PC-9 (cell line): Measurements from ENCODE around the gene PIP5K1B. TPM values are rescaled to one million over a fixed set of nuclear protein-coding genes. Genes with fewer than 3 reads are reported as not detected.
A peak's percentile ranks its signal among the peaks of the same experiment; 100 is the strongest.

Experiments
- BruUV-seq: library from RNA; stranded (reverse); fragments of 400-500 nt; replicated peaks from 2 replicates; lab custom pipeline; 2021; lab: Mats Ljungman, UMichigan
- CTCF ChIA-PET: fragments of 300-600 bp; sonication (Branson Sonifier 250); formaldehyde crosslinking; loops from one replicate; lab custom pipeline; 2022; ENCODE audit warnings: antibody characterized with exemption; lab: Charles Lee
- POLR2A ChIA-PET: fragments of 300-600 bp; sonication (Branson Sonifier 250); formaldehyde crosslinking; loops from one replicate; lab custom pipeline; 2022; ENCODE audit warnings: antibody characterized with exemption; ENCODE audit not compliant: unreplicated experiment; lab: Charles Lee
- DNase-seq, 2 experiments: peaks; one replicate each; pipeline versions ENCODE4 v3.0.0 to v3.0.0-alpha.2; 2015 to 2022; ENCODE audit warnings: mixed read lengths in 1 of 2
- H2AFZ ChIP-seq: fragments of 200-600 bp; sonication (generic); 2 replicates; pipeline ENCODE4 v1.8.1; 2017; ENCODE audit warnings: antibody characterized with exemption
- H3F3A ChIP-seq: fragments of 200-600 bp; sonication (generic); 2 replicates; pipeline ENCODE4 v1.8.1; 2017; ENCODE audit warnings: antibody characterized with exemption, mild to moderate bottlenecking, low read depth; ENCODE audit not compliant: insufficient read depth
- H3K27ac ChIP-seq: fragments of 200-600 bp; sonication (generic); 2 replicates; pipeline ENCODE4 v1.6.1; 2016; ENCODE audit warnings: mixed run types
- H3K27me3 ChIP-seq: fragments of 200-600 bp; sonication (generic); 2 replicates; pipeline ENCODE4 v1.6.1; 2016; ENCODE audit warnings: low read depth, mixed run types; ENCODE audit not compliant: insufficient read depth
- H3K36me3 ChIP-seq: fragments of 200-600 bp; sonication (generic); 2 replicates; pipeline ENCODE4 v1.6.1; 2016; ENCODE audit warnings: low read depth, mixed run types
- H3K4me1 ChIP-seq: fragments of 200-600 bp; sonication (generic); replicated peaks from 2 replicates; pipeline ENCODE4 v1.6.1; 2016; ENCODE audit warnings: mixed run types; ENCODE audit not compliant: insufficient read depth
- H3K4me2 ChIP-seq: fragments of 200-600 bp; sonication (generic); 2 replicates; pipeline ENCODE4 v1.6.1; 2017; ENCODE audit warnings: mixed run types
- H3K4me3 ChIP-seq: fragments of 200-600 bp; sonication (generic); 2 replicates; pipeline ENCODE4 v1.6.1; 2016; ENCODE audit warnings: mixed run types
- H3K79me2 ChIP-seq: fragments of 200-600 bp; sonication (generic); 2 replicates; pipeline ENCODE4 v1.6.1; 2017; ENCODE audit warnings: low read depth, mixed run types
- H3K9me2 ChIP-seq: fragments of 200-600 bp; sonication (generic); 2 replicates; pipeline ENCODE4 v1.8.1; 2017; ENCODE audit warnings: mild to moderate bottlenecking; ENCODE audit not compliant: insufficient read depth
- H3K9me3 ChIP-seq: fragments of 200-600 bp; sonication (generic); 2 replicates; pipeline ENCODE4 v1.8.1; 2016; ENCODE audit warnings: low read depth; ENCODE audit not compliant: insufficient read depth
- H4K20me1 ChIP-seq: fragments of 200-600 bp; sonication (generic); 2 replicates; pipeline ENCODE4 v1.8.1; 2017; ENCODE audit not compliant: insufficient read depth
- EZH2 ChIP-seq: fragments of 200-600 bp; sonication (generic); IDR thresholded peaks from 2 replicates; pipeline ENCODE4 v1.8.0; 2017; ENCODE audit warnings: antibody characterized with exemption, low read depth
- intact Hi-C: fragments of 100-400 bp; cut with micrococcal nuclease; formaldehyde crosslinking; loops from one replicate; pipeline ENCODE4 v1.10.0; 2022; ENCODE audit not compliant: unreplicated experiment
- total RNA-seq: library from RNA; stranded (reverse); gene quantifications from 2 replicates; pipeline ENCODE4 v1.2.3, GENCODE V29; 2021
- TF ChIP-seq, protein P1 (sequence below): fragments of 200-600 bp; sonication (generic); conservative IDR thresholded peaks from 2 replicates; pipeline ENCODE4 v1.6.1; 2017; ENCODE audit warnings: mixed run types, antibody characterized with exemption, mild to moderate bottlenecking, moderate library complexity

PIP5K1B gene
- total RNA-seq, 1 experiment from 2014 or later, result not detected

DNA sequence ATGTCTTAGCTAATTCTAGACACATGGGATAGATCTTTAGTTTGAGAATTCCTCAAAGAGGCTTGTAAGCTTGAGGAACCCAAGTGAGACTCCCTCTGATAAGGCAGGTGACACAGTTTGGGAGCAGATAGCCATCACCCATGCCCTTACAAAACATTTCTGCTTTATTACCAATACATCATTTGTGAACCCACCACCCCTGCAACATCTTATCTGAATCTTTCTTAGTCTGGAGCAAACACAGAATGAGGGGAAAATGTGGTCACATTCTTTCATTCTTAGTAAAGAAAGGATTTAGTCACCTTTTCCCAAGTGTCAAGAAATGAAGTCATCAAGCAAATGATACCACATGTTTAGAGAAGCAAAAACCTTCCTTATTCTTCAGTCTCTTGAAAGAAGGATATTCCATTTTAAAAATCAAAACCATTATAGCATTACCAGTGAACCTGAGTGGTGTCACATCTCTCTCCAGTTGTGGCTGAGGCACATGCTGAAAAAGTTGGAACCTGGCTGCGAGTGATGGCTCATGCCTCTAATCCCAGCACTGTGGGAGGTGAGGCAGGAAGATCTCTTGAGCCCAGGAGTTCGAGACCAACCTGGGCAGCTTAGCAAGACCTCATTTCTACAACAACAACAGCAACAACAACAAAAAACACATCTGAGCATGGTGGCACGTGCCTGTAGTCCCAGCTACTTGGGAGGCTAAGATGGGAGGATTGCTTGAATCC, 243.0 kb downstream of the PIP5K1B start:
- intact Hi-C loops, result no loop called here

DNA sequence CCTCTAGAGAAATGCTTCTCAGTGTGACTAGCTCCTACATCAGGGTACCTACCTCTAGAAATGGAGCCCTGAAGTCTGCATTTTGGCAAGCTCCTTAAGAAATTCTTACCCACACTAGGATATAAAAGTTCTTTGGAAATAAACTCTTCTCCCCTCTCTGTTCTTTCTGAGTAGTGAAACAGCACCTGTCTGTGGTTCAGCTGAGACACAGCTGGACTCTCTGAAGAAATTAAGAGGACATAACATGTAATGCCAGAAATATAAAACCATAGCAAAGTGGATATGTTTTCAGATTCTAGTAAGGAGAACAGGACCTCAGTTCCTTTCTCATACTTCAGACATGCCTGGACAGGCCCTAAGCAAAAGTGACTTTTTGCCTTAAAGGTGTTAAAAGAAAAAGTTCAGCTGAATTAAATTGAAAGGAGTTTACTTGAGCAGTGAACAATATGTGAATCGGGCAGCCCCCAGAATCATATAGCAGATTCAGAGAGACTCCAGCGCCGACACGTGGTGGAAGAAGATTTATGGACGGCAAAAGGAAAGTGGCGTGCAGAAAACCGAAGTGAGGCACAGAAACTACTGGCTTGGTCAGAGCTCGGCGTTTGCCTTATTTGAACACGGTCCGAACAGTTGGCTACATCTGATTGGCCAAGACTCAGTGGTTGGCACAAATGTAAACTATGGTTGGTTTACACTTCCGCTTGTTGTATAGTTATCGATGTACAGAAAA, 244.4 kb downstream of the PIP5K1B start:
- DNase-seq, result no peak
- intact Hi-C loops, result no loop called here
- Histone ChIP-seq H2AFZ (no peak overlapping the region), H3F3A (no peaks in the 10 kb centered on the region), H3K4me2 (no peak overlapping the region), H3K27ac (no peak overlapping the region), H3K9me3 (no peaks in the 10 kb centered on the region), H3K36me3 (no peaks in the 10 kb centered on the region), H3K4me3 (no peak overlapping the region), H3K4me1 (no peaks in the 10 kb centered on the region), H3K9me2 (no peaks in the 10 kb centered on the region), H3K79me2 (no peaks in the 10 kb centered on the region), H4K20me1 (no peaks in the 10 kb centered on the region), H3K27me3 (peaks cover 69% of the 10 kb centered on the region)
- no TSS peak for BruUV-seq
- TF ChIP-seq EZH2, result no peak
- TF ChIP-seq, protein P1, sequence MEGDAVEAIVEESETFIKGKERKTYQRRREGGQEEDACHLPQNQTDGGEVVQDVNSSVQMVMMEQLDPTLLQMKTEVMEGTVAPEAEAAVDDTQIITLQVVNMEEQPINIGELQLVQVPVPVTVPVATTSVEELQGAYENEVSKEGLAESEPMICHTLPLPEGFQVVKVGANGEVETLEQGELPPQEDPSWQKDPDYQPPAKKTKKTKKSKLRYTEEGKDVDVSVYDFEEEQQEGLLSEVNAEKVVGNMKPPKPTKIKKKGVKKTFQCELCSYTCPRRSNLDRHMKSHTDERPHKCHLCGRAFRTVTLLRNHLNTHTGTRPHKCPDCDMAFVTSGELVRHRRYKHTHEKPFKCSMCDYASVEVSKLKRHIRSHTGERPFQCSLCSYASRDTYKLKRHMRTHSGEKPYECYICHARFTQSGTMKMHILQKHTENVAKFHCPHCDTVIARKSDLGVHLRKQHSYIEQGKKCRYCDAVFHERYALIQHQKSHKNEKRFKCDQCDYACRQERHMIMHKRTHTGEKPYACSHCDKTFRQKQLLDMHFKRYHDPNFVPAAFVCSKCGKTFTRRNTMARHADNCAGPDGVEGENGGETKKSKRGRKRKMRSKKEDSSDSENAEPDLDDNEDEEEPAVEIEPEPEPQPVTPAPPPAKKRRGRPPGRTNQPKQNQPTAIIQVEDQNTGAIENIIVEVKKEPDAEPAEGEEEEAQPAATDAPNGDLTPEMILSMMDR, result peak; percentile 24; the same call in 1 of the 2 replicates
- ChIA-PET POLR2A (no interaction called here), CTCF (interaction anchor here (0.7 kb wide), 1 partner anchor 26 kb away, joined by 3 read pairs; no protein-coding TSS in a partner anchor)

More for the DNA sequence above, 243.0 kb downstream of the PIP5K1B start:
- Histone ChIP-seq H3F3A (no peaks in the 10 kb centered on the region), H4K20me1 (no peaks in the 10 kb centered on the region), H3K36me3 (no peaks in the 10 kb centered on the region), H3K27me3 (peaks cover 72% of the 10 kb centered on the region), H3K27ac (no peak overlapping the region), H3K9me3 (no peaks in the 10 kb centered on the region), H3K4me1 (no peaks in the 10 kb centered on the region), H3K9me2 (no peaks in the 10 kb centered on the region), H3K4me3 (no peak overlapping the region), H3K79me2 (no peaks in the 10 kb centered on the region), H3K4me2 (no peak overlapping the region), H2AFZ (no peak overlapping the region)
- TF ChIP-seq, protein P1, result no peak
- no peak for TF ChIP-seq EZH2
- CTCF ChIA-PET, result no interaction called here
- no TSS peak for BruUV-seq
- DNase-seq, result no peak
- POLR2A ChIA-PET, result no interaction called here

DNA sequence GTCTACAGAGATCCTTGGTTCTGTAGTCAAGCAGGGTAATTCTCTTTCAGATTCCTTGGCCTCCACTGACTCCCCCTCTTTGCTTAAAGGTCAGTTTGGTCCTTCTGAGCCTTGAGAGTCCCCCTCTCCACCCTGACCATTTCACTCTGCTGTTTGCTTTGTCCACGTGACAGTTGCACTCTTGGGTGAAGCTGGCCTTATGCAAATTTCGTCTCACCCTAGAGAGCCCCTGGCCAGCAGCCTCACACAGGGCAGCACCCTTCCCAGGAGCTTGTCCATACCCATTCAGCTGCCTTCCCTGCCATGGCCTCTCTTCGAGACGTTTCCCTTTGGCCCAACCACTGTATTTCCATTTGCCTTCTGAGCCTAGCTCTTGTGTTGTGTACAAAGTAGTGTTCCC, 245.1 kb downstream of the PIP5K1B start:
- H3K27me3 ChIP-seq, result peaks cover 69% of the 10 kb centered on the region
- DNase-seq, result no peak
- H3K9me3 ChIP-seq, result no peaks in the 10 kb centered on the region
- H3K36me3 ChIP-seq, result no peaks in the 10 kb centered on the region
- H3K4me2 ChIP-seq, result no peak overlapping the region
- BruUV-seq, result no TSS peak
- no peaks in the 10 kb centered on the region for H3F3A ChIP-seq
- H3K4me3 ChIP-seq, result no peak overlapping the region
- H3K79me2 ChIP-seq, result no peaks in the 10 kb centered on the region
- TF ChIP-seq EZH2, result no peak
- TF ChIP-seq, protein P1, result no peak
- POLR2A ChIA-PET, result no interaction called here
- intact Hi-C loops, result no loop called here
- no peaks in the 10 kb centered on the region for H3K4me1 ChIP-seq
- H2AFZ ChIP-seq, result no peak overlapping the region
- H3K9me2 ChIP-seq, result no peaks in the 10 kb centered on the region
- CTCF ChIA-PET, result no interaction called here
- H4K20me1 ChIP-seq, result no peaks in the 10 kb centered on the region
- H3K27ac ChIP-seq, result no peak overlapping the region
